ENCODE results near the gene TSG101.

The TSG101 gene, protein sequence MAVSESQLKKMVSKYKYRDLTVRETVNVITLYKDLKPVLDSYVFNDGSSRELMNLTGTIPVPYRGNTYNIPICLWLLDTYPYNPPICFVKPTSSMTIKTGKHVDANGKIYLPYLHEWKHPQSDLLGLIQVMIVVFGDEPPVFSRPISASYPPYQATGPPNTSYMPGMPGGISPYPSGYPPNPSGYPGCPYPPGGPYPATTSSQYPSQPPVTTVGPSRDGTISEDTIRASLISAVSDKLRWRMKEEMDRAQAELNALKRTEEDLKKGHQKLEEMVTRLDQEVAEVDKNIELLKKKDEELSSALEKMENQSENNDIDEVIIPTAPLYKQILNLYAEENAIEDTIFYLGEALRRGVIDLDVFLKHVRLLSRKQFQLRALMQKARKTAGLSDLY

DNA sequence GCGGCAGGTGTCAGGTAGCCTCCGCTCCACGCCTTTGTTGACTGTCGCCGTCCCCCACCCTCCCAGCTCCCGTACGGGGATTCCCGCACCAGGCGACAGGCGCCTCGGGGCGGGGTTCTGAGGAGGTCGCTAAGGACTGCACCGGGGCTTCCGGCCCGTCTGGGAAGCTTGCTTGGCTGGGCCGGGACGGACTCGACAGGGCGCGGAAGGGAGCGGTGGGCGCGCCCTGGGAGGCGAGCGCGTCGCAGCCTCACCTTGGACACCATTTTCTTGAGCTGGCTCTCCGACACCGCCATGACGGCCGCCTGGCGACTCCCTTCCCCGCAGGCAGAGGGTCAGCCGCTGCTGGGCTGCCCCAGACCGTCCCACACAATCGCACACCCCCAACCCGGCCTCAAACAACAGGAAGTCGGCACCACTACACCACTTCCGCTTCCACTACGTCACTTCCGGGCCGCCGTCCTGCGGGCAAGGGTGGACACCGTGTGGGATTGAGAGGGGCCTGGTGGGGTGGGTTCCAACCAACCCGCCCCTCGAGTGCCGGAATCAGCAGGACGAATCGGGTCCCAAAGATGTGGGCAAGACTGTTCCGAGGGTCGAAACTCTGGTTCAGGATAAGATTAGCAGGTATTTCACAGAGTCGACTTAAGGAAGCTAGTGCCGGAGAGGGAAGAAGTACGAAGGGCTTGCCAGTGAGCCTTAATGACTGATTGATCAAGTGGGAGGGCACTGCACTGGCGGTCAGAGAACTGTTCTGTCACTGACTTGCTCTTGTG, at the start of gene TSG101:
TSG101 (minus strand) TSS at position 422 of the 776 bp plus-strand sequence; CDS start at position 296, 126 bp downstream.
- DNase-seq (ENCODE audit: low spot score) = peak; percentile 95

GRCh38 chr11:18575361-18575760, 48.6 kb upstream of the TSG101 start:
- DNase-seq (ENCODE audit: low spot score) = no peak

DNA sequence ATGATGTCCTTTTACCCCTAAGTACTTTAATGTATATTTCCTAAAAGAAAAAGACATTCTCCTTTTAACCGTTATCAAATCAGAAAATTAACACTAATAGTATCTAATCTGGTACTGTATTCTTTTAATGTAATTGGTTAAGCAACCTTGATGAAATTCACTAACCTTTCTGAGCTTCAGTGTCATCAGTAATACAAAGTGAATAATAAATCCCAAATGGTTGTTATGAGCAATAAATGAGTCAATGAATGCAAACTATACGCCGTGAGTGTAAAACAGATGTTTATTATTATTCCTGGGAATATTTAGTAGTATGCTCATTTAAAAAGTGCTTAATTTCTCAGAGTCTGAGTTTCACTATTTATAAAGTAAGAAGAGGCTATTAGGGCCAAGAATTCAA, 40.3 kb upstream of the TSG101 start:
- DNase-seq (ENCODE audit: low spot score) = no peak

DNA sequence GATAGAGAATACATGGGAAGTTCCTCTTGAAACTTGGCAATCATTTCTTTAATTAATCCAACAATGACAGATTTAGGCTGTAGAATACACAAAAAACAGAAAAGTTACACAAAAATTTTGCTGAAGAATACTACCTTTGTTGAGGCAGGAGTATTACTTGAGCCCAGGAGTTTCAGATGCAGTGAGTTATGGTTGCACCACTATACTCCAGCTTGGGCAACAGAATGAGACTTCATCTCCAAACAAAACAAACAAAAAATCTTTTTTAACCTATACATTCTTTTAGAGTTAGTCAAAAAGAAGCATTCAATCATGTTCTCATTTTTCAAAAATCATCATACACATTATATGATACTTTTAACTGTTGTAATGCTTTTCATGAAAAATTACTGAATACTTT, 39.7 kb upstream of the TSG101 start:
- no peak for DNase-seq (ENCODE audit: low spot score)

- DNase-seq (ENCODE audit: low spot score) = no peak
These were observed 37.4 kb upstream of the TSG101 start for GRCh38 chr11:18564149-18564548.

GRCh38 chr11:18563090-18563730, 36.5 kb upstream of the TSG101 start:
- DNase-seq (ENCODE audit: low spot score) = no peak

DNA sequence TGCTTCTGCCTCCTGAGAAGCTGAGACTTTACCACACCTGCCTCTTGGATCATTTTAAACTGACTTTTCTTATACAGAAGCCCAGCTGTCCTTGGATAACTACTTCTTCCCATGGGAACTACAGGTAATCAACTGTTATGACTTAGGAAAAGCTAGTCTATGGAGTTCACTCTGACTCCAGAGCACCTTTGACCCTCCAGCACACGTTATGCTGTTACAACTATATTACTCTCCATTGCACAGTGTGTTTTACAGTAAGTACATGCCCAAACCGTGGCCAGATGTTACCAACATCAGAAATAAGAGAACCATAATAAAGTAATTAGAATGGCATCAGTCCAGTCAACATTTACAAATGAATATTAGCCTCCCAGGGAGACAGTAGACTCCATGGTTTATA, 21.3 kb upstream of the TSG101 start:
- DNase-seq (ENCODE audit: low spot score) = no peak

- DNase-seq (ENCODE audit: low spot score) = peak; percentile 61
These were observed 13.7 kb upstream of the TSG101 start for GRCh38 chr11:18540207-18541009.

GRCh38 chr11:18536209-18536608, 9.5 kb upstream of the TSG101 start:
- no peak for DNase-seq (ENCODE audit: low spot score)

DNA sequence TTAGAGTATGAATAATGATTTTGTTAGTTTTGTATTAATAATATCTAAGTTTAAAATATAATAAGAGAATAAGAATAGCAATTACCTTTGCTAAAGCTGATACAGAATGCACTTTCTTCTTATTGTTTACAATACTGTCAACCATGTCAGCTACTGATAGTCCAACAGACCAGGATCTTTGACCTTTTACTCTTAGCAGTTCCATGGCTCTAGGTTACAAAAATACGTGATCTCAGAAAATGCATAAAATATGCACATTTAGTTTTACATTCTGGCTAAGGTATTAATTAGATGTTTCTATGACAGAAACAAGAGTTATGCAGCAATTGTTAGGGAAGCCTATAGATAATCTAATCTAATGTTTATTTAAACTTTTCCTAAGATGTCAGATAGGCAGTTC, 7.5 kb upstream of the TSG101 start:
- DNase-seq (ENCODE audit: low spot score) = no peak

- DNase-seq (ENCODE audit: low spot score) = no peak
These were observed 6.6 kb upstream of the TSG101 start for GRCh38 chr11:18533365-18533764.

DNA sequence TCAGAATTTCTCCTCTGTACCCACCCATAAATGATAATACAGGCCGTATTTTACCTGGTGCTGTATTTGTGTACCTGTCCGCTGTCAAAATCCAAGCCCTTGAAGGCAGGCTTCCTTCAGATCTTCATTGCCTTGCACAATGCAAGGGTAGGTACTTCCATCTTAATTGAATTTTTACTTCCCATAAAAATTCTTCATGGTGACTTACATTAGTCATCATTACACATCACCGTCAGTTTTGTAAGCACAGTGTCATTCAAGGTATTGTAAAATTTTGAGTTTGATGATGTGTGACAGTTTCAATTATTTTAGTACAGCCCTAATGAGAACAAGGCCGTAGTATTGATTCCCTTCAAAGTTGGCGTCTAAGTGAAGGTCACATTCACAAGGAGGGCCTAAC, 770 bp upstream of the TSG101 start:
- DNase-seq (ENCODE audit: low spot score) = no peak

- no peak for DNase-seq (ENCODE audit: low spot score)
These were observed 617 bp downstream of the TSG101 start for GRCh38 chr11:18526130-18526520.

- no peak for DNase-seq (ENCODE audit: low spot score)
These were observed 2.5 kb downstream of the TSG101 start for GRCh38 chr11:18524248-18524647.

- DNase-seq (ENCODE audit: low spot score) = no peak
These were observed 3.7 kb downstream of the TSG101 start for GRCh38 chr11:18523084-18523483.

GRCh38 chr11:18522388-18522787, 4.4 kb downstream of the TSG101 start:
- DNase-seq (ENCODE audit: low spot score) = peak; percentile 45

DNA sequence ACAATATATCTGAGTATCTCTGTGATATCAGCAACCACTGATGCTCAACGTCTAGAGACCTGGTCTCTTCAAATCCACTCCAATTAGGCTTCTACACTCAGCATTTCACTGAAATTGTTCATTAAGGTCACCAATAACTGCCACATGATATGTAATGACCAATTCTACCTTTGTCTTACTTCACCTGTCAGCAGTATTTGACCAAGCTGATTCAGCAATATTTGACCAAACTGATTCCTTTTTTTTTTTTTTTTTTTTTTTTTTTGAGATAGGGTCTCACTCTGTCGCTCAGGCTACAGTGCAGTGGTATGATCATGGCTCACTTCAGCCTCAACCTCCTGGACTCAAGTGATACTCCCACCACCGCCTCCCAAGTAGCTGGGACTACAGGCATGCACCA, 5.6 kb downstream of the TSG101 start:
- DNase-seq (ENCODE audit: low spot score) = no peak

GRCh38 chr11:18502352-18502751, 24.4 kb downstream of the TSG101 start:
- DNase-seq (ENCODE audit: low spot score) = no peak

GRCh38 chr11:18501629-18502028, 25.1 kb downstream of the TSG101 start:
- DNase-seq (ENCODE audit: low spot score) = no peak

- no peak for DNase-seq (ENCODE audit: low spot score)
These were observed 28.7 kb downstream of the TSG101 start for GRCh38 chr11:18498039-18498438.

- no peak for DNase-seq (ENCODE audit: low spot score)
These were observed 31.0 kb downstream of the TSG101 start for GRCh38 chr11:18495703-18496102.

DNA sequence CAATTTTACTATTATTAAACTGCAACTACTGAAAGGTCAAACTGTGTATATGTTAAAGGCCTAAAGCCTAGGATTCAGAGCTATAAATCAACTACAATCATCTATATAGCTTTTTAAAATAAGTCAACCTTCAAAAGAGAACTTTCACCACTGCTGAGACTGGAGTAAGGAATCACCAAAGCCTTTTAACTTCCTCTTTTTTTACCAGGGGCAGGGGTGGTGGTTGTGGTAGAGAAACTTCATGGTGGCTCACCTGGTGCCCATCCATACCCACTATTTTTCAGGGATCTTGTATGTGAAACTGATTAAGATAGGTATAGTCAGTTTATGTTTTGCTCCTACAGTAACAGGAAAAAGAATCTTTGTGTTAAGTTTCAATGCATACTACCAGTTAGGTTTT, 31.5 kb downstream of the TSG101 start:
- peak; percentile 15 for DNase-seq (ENCODE audit: low spot score)

Data from NAMALWA (cell line).